Esophagus muscularis mucosa (tissue), 4 donors: Measurements from ENCODE around the gene BCAT1.

Experiments used
- EP300 ChIP-seq: sonication (generic); formaldehyde crosslinking; IDR thresholded peaks from one replicate; pipeline ENCODE4 v1.6.1; 2017; ENCODE audit warnings: antibody characterized with exemption
- POLR2A ChIP-seq: fragments of 450-650 bp; IDR thresholded peaks from one replicate; pipeline ENCODE4 v1.6.1; 2017; ENCODE audit warnings: antibody characterized with exemption, moderate library complexity, mild to moderate bottlenecking, low read depth
- POLR2AphosphoS5 ChIP-seq, 2 donors: sonication (generic); formaldehyde crosslinking; IDR thresholded peaks; one replicate each; pipeline ENCODE4 v1.6.1; 2017; ENCODE audit warnings: antibody characterized with exemption in 2 of 2
- TF ChIP-seq, protein P1 (sequence below), 3 experiments: fragments of 200-600 bp in 2 of 3; fragments of 450-650 bp in 1 of 3; sonication (generic) in 2 of 3; IDR thresholded peaks; one replicate each; pipeline ENCODE4 v1.5.1; 2017 to 2019; ENCODE audit warnings: antibody characterized with exemption in 3 of 3, mild to moderate bottlenecking in 2 of 3, moderate library complexity in 1 of 3

DNA sequence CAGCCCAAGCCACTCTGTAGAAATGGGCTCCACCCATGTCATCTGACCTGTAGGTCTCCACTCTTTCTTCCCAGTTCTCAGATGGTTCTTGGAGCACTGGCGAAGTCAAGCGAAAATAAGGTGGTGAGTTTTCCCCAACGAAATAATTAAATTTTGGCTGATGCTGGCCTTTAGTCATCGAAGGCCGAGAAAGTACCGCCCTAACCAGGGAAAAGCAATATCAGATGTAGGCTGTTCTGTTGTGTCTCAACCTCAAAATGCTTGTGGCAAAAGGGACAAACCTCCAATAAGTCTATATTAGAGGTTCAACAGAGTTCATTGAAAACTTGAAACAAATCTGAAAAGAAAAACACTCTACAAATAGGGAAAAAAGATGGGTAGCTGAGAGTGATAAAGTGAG, 48.6 kb upstream of the BCAT1 start:
- no peak for TF ChIP-seq POLR2A
- TF ChIP-seq, protein P1, sequence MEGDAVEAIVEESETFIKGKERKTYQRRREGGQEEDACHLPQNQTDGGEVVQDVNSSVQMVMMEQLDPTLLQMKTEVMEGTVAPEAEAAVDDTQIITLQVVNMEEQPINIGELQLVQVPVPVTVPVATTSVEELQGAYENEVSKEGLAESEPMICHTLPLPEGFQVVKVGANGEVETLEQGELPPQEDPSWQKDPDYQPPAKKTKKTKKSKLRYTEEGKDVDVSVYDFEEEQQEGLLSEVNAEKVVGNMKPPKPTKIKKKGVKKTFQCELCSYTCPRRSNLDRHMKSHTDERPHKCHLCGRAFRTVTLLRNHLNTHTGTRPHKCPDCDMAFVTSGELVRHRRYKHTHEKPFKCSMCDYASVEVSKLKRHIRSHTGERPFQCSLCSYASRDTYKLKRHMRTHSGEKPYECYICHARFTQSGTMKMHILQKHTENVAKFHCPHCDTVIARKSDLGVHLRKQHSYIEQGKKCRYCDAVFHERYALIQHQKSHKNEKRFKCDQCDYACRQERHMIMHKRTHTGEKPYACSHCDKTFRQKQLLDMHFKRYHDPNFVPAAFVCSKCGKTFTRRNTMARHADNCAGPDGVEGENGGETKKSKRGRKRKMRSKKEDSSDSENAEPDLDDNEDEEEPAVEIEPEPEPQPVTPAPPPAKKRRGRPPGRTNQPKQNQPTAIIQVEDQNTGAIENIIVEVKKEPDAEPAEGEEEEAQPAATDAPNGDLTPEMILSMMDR (IDR thresholded peaks at IDR 0.05) = no peak
- no peak for TF ChIP-seq POLR2AphosphoS5 (IDR thresholded peaks at IDR 0.05)
- TF ChIP-seq EP300 = no peak
